GM19193 (cell line): Measurements from ENCODE around the gene MEIS3.

Experiments used
- POLR2A ChIP-seq: IDR thresholded peaks from 4 replicates; pipeline ENCODE4 v1.6.1; 2011; ENCODE audit not compliant: insufficient read depth, insufficient read length; ENCODE audit errors: extremely low read depth

The MEIS3 gene

DNA sequence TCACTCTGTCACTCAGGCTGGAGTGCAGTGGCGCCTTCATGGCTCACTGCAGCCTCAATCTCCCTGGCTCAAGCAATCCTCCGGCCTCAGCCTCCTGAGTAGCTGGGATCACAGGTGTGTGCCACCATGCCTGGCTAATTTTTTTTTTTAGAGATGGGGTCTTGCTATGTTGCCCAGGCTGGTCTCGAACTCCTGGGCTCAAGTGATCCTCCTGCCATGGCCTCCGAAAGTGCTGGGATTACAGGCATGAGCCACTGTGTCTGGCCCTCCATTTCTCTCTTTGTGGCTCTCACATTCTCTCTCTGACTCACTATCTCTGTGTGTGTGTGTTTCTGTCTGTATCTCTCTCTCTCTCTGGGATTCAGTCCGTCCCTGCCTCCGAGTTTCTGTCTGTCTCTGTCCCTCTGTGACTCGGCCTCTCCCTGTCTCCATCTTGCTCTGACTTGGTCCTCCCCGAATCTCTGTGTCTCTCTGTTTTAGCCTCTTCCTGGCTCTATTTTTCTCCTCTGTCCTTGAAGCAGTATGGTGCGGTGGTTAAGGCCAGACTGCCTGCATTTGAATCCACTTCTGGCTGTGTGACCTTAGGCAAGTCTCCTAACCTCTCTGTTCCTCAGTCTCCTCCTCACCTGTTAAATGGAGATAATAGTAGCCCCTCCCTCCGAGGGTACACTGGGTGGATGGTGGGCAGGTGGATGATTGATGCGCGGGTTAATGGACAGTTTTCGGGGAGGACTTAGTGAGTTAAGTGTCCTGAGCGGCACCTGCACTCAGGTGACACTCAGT, 11.0 kb downstream of the MEIS3 start:
- no peak for TF ChIP-seq POLR2A

DNA sequence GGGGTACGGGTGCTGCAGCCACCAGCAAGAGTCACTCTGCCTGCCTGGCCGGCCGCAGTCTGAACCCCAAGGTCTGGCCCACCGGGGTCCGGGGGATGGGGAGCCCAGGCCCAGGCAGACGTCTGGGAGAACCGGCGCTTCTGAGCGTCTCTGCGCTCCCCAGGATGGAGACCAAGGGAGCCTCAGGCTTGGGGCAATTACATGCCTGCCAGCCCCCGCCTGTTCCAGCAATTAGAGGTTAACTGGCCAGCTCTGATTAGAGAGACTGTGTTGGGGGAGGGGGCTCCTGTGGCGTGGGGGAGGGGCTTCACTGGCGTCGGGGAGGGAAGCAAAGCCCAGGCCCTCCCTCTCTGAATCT, 11.9 kb downstream of the MEIS3 start:
- TF ChIP-seq POLR2A, result no peak

DNA sequence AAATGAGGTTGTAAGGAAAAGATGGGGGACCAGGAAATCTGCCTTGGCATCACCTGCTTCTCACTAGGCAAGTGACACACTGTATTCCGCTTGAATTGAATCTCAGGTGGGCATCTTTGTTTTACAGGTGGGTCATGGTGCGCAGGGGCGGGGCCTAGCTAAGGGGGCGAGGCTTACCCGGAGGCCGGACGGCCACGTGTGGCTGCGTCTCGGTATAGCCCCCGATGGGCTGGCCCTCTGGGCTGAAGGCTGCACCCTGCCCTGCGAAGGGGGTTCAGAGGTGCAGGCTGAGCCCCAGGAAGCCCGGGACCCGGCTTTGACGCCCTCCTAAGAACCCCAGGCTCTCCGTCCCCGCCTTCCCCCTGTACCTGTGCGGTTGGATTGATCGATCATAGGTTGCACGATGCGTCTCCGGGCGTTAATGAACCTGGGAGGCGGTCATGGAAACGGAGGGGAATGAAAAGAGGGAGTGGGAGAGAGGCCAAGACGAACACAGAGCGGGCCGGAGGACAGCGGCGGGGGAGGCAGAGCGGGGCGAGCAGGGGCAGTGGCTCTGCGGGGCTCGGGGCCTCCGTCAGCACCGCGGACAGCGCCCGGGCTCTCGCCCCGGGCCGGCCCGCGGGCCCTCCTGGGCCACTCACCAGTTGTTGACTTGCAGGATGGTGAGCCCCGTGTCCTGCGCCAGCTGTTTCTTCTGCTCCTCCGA, 12.5 kb downstream of the MEIS3 start:
- no peak for TF ChIP-seq POLR2A

DNA sequence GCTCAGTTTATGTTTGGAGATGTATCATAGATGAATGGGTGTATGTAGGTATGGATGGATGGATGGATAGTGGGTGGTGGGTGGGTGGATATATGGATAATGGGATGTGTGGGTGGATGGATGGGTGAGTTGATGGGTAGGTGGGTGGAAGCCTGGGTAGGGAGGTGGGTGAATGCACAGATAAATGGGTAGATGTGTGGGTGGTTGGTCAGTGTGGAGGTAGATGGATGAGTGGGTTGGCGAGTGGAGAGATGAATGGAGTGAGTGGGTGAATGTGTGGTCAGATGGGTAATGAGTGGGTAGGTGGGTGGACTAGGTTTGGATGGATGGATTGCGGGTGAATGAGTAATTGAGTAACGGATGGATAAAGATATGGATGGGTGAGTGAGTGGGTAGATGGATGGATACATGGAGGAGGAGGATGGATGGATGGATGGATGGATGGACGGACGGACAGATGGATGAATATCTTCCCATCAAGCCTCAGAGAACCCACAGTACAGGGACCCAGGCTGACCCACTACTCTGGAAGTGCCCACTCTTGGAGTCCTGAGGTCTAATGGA, 13.4 kb downstream of the MEIS3 start:
- no peak for TF ChIP-seq POLR2A

DNA sequence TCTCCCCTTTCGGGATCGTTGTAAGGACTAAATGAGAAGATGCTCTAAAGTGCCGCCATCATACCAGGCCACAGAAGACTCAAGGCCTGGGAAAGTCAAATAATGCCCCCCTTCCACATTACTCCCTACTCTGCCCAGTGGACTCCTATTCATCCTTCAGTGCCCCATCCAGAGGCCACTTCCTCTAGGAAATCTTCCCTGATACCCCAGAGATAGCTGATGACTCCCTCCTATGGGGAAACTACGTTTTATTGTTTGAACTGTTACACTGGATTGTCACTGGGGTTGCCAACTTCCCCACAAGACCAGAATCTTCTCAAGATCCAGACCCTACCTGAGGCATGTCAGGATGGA, 14.2 kb downstream of the MEIS3 start:
- TF ChIP-seq POLR2A, result no peak

DNA sequence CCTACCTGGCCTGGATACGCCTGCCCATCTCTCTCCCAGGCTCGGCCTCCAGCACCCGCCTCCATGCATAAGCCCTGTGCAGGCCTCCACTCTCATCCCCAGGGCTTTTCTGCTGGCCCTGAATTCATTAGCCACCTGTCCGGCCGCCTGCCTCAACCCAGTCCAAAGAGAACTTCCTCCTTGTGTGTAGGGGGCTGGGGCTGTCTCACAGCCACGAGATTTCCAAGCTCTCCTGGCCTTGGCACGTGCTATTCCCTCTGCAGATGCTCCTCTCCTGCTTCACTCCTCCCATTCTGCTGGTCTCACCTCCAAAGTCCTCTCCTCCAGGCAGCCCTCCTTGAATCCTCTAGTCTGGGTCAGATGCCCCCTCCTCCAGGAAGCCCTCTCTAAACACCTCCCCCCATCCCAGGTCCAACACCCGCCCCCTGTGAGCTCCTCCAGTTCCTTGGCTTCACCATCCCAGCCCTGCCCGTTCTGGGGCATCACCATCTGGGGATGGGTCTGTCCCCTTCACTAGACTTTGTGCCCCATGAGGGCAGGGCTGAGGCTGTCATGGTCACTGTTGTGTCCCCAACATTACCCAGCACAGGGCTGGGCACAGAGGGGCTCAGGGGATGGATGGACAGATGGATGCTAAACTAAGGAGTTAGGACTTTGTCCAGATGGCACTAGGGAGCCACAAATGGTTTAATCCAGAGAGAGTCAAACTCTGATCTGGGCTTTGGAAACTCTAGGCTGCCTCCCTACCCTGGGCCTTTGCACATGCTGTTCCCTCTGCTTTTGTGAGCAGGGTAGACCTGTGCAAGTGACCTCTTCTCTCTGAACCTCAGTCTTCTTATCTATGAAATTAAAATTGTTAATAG, 14.8 kb downstream of the MEIS3 start:
- no peak for TF ChIP-seq POLR2A

DNA sequence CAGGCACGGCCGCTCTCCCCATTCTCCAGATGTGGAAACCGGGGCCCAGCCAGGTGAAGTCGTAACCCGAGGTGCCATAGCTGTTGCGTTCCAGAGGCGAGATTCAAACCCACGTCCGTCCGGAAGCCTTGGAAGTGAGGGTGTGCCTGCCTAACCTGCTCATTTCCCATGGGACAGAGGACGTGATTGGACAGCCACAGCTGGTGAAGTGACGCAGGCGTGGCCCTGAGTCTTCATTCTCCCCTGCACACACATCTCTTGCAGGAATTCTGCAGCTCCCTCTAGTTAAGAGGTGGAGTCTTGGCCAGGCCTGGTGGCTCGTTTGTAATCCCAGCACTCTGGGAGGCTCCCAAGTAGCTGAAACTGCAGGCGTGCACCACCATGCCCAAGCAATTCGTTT, 16.8 kb downstream of the MEIS3 start:
- TF ChIP-seq POLR2A, result no peak

DNA sequence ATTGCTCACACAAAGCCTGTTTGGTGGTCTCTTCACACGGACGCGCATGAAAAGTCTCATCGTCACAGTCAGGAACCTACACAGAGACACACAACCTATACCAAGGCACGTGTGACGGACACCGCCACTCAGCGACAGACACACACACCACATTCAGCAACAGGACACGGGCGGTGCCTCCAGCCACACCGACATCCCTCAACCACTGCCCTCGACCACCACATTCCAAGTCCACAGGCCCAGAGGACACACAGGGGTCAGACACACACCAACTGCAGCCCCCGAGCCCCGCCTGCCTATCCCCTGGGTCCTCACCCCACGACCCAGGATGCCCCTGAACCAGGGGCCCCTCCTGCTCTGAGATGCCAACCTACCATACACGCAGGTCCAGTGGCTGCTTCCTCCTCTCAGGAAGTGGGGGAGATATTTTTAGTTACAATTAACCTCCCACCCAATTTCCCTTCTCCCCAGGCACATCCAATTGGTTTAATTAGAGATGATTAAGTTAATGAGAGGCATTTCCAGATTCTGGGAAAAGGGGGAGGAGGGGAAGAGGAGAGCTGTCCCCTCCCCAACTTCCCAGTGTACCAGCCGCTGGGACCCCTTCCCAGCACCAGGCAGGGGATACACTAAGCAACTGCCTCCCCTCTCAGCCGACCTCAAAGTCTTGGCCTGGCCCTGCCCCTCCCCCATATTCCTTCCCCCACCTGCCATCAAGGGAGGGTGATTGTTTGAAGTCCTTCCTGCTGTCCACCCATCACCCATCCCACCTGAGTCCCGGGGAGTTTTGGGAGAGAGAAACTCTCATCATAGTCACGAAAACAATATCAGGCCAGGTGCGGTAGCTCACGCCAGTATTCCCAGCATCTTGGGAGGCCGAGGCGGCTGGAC, 20.4 kb downstream of the MEIS3 start:
- no peak for TF ChIP-seq POLR2A

DNA sequence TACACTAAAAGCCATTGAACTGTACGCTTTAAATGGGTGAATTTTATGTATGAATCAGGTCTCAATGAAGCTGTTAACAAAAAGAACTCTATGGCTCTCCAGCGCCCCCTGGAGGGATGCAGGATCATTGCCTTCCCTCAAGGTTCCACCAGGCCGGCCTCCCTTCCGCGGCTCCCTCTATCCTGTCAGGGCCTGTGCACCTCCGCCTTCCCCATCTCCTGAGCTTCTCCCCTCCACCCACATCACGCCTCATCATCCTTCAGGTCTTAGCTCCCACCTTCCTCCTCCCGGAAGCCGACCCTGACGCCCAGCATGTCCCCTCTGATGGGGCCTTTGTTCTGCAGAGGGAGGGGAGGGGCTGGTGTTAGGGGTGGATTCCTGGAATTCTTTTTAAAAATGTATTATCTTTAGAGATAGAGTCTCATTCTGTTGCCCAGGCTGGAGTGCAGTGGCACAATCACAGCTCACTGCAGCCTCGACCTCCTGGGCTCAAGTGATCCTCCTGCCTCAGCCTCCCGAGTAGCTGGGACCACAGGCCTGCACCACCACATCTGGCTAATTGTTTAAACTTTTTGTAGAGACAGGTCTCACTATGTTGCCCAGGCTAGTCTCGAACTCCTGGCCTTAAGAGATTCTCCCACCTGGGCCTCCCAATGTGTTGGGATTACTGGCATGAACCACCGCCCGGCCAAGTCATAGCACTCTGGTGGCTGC, 27.7 kb downstream of the MEIS3 start:
- no peak for TF ChIP-seq POLR2A

DNA sequence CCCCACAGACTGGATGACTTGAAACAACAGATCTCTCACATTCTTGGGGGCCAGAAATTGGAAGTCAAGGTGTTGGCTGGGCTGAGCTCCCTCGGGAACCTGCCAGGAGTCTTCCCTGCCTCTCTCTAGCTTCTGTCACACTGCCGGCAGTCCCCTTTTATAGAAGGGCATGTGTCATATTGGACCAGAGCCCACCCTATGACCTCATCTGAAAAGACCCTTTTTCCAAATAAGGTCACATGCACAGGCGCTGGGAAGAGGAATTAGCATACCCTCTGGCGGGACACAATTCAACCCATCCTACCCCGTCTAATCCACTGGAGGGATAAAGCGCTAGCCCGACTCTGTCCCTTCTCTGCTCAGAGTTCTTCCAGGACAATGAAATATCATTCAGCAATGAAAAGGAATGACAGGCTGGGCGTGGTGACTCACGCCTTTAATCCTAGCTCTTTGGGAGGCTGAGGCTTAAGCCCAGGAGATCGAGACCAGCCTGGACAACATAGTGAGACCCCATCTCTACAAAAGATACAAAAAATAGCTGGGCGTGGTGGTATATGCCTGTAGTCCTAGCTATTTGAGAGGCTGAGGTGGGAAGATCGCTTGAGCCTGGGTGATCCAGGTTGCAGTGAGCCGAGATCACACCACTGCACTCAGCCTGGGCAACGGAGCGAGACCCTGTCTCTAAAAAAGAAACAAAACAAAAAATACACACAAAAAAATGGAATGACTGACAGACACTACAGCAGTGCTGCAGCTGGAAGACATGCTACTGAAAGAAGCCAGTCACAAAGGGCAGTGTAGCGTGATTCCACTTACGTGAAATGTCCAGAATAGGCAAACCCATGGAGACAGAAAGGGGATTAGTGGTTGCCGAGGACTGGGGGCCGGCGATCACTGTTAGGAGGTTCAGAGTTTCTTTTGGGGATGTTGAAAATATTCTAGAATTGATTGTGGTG, 28.5 kb downstream of the MEIS3 start:
- no peak for TF ChIP-seq POLR2A

DNA sequence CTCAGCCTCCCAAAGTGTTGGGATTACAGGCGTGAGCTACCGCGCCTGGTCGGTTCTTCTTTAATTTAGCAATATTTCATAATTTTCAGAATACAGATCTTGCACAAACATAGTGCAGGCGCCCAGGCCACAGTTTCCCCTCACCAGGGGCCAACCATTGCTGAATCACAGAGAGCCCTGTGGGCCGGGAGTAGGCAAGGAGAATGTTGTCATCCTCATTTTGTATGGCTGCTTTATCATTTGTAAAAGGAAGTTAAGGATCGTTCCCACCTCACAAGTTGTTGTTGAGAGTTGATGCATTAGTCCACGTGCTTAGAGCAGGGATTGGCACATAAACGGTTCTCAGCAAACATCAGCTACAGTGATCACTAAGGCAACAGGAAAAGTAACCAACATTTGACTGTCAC, 30.2 kb downstream of the MEIS3 start:
- no peak for TF ChIP-seq POLR2A

DNA sequence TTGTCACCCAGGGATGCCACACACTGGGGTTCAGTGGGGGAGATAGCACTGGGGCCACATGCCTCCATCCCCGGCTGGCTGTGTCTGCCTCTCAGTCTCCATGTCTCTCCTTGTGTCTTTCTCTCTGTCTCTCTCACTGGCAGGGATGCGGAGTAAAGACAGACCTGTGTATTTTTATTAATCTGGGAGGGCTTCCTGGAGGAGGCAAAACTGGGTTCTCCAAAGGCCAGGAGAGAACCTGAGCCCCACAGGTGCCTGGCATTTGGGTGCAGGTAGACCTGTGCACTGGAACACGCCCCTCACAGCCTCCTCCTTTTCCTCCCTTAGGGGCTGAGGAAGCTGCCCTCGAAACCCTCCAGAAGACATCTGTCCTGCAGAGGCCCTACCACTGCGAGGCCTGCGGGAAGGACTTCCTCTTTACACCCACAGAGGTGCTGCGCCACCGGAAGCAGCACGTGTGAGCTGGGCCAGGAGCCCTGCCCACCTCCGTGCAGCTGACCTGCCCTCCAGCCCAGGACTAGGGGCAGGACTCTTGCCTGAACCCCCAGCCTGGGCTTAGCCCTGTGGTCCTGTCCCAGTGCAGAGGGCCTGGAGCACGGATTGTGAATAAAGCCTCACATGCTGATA, 37.6 kb downstream of the MEIS3 start:
- TF ChIP-seq POLR2A, result no peak
